ENCODE data around the gene MAPK12. TPM values are rescaled to one million over a fixed set of nuclear protein-coding genes. Genes with fewer than 3 reads are reported as not detected.

Gene MAPK12
- total RNA-seq, 2 donors from 2014 or later = 5.0 to 13.0 TPM

DNA sequence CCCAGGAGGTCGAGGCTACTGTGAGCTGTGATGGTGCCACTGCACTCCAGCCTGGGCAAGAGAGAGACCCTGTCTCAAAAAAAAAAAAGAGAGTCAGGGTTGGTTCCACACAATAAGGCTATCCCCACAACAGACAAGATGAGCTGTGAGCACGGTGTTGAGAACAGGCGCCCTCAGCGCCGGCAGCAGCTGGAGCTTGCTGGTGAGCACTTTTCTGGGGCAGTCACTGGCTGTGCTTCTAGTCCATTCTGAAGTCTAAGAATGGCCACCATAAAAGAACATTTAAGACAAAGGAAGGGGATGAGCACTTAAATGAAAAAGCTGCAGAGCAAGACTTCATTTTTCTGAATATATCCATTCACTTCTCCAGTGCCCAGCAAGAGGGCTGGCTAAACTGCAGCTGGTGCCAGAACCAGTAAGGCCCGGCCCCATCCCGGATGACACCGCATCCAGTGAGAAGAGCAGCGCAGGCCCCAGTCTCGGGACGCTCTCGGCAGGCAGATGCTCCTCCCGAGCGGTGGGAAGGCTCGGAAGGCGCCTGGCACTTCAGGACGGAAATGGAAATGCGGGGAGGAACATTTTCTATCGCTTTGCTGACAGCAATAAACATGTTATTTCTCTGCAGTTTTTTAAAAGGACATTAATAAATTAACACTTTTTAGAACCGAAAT is 28.9 kb downstream of the MAPK12 start:
- H3K27me3 ChIP-seq = no peaks in the 10 kb centered on the region
- peaks cover 34% of the 10 kb centered on the region for H3K36me3 ChIP-seq
- DNase-seq (ENCODE audit: low spot score) = no peak
- H3K4me1 ChIP-seq = no peaks in the 10 kb centered on the region
- H3K9me3 ChIP-seq = no peaks in the 10 kb centered on the region
- H3K27ac ChIP-seq = no peak overlapping the region
- no peak overlapping the region for H3K4me3 ChIP-seq
- TF ChIP-seq, protein P1, sequence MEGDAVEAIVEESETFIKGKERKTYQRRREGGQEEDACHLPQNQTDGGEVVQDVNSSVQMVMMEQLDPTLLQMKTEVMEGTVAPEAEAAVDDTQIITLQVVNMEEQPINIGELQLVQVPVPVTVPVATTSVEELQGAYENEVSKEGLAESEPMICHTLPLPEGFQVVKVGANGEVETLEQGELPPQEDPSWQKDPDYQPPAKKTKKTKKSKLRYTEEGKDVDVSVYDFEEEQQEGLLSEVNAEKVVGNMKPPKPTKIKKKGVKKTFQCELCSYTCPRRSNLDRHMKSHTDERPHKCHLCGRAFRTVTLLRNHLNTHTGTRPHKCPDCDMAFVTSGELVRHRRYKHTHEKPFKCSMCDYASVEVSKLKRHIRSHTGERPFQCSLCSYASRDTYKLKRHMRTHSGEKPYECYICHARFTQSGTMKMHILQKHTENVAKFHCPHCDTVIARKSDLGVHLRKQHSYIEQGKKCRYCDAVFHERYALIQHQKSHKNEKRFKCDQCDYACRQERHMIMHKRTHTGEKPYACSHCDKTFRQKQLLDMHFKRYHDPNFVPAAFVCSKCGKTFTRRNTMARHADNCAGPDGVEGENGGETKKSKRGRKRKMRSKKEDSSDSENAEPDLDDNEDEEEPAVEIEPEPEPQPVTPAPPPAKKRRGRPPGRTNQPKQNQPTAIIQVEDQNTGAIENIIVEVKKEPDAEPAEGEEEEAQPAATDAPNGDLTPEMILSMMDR (IDR thresholded peaks at IDR 0.05) = no peak

DNA sequence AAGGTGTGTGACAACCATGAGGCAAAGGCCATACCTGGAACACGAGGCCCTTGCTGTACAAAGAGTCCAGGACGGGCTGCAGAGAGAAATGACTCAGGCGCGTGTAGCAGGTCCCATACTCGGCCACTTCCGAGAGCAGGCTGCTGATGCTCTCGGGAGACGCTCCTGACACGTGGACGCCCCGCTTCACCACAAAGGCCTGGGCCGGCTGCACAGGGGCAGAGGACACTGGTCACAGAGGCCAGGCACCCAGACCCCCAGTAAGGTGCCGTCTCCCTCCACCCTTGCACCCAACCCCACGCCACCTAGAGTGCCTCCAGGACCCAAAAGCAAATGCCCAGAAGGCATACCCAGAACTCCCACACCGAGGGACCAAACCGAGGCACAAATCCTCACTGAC is 32.1 kb downstream of the MAPK12 start:
- Histone ChIP-seq H3K27ac (no peak overlapping the region), H3K27me3 (no peaks in the 10 kb centered on the region), H3K4me1 (no peaks in the 10 kb centered on the region), H3K9me3 (no peaks in the 10 kb centered on the region), H3K36me3 (peaks cover 47% of the 10 kb centered on the region), H3K4me3 (no peak overlapping the region)
- DNase-seq (ENCODE audit: low spot score) = no peak
- TF ChIP-seq, protein P1 (IDR thresholded peaks at IDR 0.05) = no peak

DNA sequence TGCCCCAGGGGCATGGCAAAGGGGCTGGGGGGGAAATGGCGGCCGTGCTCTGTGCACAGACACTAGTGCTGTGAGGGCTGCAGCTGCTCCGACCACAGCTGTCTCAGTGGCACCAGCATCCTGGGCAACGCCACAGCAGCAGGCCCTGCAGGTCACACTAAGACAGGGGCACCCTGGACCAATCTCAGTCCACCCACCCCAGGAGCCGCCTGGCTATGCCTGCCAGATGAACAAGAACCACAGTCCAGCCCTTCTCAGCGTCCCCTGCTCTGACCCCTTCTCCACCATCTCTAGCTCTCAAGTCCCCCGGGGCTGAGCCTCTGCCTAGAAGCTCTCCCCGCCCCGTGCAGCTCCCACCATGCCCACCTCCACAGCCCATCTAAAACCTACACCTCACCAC is 33.1 kb downstream of the MAPK12 start:
- Histone ChIP-seq H3K27me3 (no peaks in the 10 kb centered on the region), H3K36me3 (peaks cover 56% of the 10 kb centered on the region), H3K9me3 (no peaks in the 10 kb centered on the region), H3K4me1 (no peaks in the 10 kb centered on the region), H3K4me3 (no peak overlapping the region), H3K27ac (no peak overlapping the region)
- TF ChIP-seq, protein P1 (IDR thresholded peaks at IDR 0.05) = no peak
- no peak for DNase-seq (ENCODE audit: low spot score)

DNA sequence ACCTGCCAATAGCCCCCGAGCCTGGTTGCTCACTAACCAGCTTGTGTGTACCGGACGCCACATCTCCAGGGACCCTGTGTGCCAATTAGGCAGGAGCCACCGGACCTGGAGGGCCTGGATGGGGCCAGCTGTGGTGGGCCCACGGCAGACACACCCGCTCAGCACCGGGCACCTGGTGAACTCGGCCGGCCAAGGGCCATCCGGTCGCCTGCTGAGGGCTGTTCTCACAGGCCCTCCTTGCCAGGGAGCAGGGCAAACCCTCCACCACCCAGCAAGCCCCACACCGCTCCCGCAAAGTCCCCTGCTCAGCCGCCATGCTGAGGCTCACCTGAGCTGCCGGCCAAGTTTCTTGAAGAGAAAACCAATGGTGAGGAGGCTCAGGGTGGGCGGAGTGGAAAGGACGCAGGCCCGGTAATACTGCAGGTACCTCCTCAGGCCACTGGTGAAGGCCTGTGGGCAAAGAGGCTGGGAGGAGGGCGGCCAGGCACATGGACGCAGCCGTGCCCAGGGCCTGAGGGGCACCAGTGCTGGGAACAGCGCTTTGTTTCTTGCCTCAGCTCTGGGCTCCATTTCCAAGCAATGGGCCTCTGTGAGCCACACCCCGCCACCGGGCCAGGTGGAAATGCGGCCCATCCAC is 33.8 kb downstream of the MAPK12 start:
- no peak overlapping the region for H3K27ac ChIP-seq
- peaks cover 57% of the 10 kb centered on the region for H3K36me3 ChIP-seq
- H3K4me3 ChIP-seq = no peak overlapping the region
- H3K4me1 ChIP-seq = no peaks in the 10 kb centered on the region
- no peaks in the 10 kb centered on the region for H3K9me3 ChIP-seq
- no peaks in the 10 kb centered on the region for H3K27me3 ChIP-seq
- no peak for DNase-seq (ENCODE audit: low spot score)
- TF ChIP-seq, protein P1 (IDR thresholded peaks at IDR 0.05) = no peak

DNA sequence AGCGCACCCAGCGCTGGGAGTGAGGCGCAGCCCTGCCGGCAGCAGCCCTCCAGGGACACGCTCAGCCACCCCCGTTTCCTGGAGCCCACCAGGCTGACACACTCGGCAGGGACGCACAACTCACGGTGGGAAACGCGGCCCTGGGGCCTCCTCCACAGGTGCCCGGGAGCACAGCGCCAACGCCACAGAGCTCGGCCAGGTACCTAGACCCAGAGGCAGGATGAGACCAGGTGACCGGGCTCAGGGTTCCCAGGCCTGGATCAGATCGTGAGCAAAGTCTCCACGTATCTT is 34.7 kb downstream of the MAPK12 start:
- H3K4me3 ChIP-seq = no peak overlapping the region
- DNase-seq (ENCODE audit: low spot score) = no peak
- H3K36me3 ChIP-seq = peaks cover 63% of the 10 kb centered on the region
- H3K27ac ChIP-seq = no peak overlapping the region
- no peaks in the 10 kb centered on the region for H3K9me3 ChIP-seq
- TF ChIP-seq, protein P1 (IDR thresholded peaks at IDR 0.05) = no peak
- no peaks in the 10 kb centered on the region for H3K27me3 ChIP-seq
- no peaks in the 10 kb centered on the region for H3K4me1 ChIP-seq
